HG03280 (cell line): ENCODE data around the gene BORCS5.
"Not testable (repeated sequence)": the region's sequence is repeated elsewhere in the genome, so short reads cannot be mapped to it uniquely, and the experiment has no call there.

Experiments
- ATAC-seq: cut with Tn5 transposase; IDR thresholded peaks from one replicate; pipeline ENCODE4 v1.9.1; 2021; ENCODE audit warnings: mild to moderate bottlenecking, moderate library complexity; ENCODE audit not compliant: unreplicated experiment

The BORCS5 gene

DNA sequence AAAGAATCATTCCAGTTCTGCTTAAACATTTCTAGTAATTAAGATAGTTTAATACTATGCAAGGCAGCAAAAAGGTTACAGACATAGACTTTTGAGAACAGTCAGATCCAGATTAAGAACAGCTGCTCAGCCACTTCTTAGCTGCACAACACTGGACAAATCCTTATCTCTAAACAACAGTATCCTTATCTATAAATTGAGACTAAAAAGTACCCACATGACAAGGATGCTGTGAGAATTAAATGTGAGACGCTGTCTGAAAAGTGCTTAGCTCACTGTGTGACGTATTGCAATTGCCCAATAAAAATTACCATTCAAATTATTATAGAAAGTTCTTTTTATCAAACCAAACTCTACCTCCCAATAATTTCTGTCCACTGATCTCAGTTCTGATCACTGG, 35.5 kb downstream of the BORCS5 start:
- ATAC-seq = no peak

- ATAC-seq = no peak
Measured at GRCh38 chr12:12393171-12393570, 36.3 kb downstream of the BORCS5 start.

DNA sequence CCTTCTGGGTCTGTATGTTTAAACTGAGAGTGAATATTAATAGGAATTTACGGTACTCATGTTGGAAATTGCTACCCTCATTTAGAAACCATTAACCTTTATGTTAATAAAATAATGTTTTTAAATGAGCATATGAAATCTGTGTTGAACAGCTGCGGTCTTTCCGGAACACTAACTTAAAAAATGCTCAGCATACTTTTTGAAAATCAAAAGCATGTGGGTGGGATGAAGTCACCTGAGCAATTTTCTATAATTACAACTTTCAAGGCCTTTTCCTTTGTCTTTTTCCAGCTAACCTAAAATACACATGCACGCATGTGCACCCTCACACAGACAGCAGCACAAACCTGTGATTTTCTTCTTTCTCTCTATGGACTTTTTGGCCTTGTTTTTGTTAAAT, 39.8 kb downstream of the BORCS5 start:
- no peak for ATAC-seq

- no peak for ATAC-seq
Measured at GRCh38 chr12:12397184-12397583, 40.3 kb downstream of the BORCS5 start.

DNA sequence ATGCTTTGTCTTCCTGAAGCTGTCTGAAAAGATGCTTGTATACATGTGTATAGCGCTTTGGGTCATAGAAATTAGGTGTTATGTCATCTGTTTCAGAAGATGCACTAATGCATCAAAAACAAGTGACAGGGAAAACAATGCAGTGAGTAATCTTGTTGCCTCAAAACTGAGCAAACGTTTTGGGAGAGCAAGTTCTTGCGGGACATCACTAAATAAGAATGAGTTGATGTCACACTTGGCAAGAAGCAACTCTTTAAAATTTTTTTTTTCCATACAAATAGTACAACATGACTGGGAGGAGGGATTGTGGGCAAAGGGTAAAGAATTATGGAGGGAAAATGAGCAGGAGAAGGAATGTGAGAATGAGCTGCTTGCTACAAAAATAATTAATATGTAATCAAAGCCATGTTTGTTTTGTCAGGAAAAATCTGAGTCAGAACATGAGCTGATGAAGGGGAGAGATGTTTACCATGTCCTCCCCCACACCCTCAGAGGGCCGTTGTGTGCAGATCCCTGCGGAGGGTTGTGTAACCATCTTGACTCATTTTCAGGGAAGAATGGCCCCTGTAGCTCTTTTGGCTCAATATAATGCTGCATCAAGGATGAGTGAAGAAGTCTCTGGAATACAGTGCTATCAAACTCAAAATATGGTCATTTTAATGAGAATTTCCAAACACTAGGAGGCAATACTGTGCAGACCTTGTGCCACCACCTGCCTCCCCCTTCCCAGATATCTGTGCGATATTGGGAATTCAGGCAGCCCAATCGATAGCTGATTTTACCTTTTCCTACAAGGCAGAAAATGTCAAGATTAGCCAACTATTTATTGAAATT, 41.4 kb downstream of the BORCS5 start:
- no peak for ATAC-seq

DNA sequence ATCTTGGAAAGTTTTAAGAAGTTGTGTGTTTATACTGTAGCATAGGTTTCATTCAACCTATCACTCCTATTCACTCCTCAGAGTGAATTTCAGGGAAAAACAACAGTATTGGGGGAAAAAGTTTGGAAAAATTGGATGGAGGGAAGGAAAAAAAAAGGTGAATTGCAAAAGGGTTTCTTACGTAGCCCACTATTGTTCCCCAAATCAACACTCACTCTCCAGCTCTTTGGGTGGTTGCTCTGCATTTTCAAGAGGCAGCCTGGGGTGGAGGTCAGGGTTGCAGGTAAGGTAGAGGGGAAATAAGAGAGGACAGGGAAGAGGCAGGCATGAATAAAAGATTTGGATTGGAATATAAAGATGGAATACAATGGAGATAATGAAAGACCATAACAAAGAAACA, 42.3 kb downstream of the BORCS5 start:
- ATAC-seq = no peak

- no peak for ATAC-seq
Measured at GRCh38 chr12:12399776-12400305, 43.0 kb downstream of the BORCS5 start.

DNA sequence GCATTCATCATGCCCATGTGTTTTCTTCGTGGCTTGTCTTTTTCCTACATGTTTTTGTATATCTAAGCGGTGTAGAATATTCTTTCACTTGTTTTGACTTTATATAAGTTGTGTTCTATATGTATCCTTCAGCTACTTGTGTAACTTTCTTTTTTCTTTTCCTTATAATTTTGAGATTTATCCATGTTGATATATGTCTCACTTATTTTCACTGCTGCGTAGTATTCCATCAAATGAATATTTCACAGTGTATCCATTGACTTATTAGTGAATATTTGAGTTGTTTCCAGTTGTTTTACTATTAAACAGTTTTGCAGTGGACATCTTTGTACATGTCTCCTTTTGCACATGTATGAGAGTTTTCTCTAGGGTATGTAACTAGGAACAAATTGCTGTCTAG, 43.9 kb downstream of the BORCS5 start:
- no peak for ATAC-seq

DNA sequence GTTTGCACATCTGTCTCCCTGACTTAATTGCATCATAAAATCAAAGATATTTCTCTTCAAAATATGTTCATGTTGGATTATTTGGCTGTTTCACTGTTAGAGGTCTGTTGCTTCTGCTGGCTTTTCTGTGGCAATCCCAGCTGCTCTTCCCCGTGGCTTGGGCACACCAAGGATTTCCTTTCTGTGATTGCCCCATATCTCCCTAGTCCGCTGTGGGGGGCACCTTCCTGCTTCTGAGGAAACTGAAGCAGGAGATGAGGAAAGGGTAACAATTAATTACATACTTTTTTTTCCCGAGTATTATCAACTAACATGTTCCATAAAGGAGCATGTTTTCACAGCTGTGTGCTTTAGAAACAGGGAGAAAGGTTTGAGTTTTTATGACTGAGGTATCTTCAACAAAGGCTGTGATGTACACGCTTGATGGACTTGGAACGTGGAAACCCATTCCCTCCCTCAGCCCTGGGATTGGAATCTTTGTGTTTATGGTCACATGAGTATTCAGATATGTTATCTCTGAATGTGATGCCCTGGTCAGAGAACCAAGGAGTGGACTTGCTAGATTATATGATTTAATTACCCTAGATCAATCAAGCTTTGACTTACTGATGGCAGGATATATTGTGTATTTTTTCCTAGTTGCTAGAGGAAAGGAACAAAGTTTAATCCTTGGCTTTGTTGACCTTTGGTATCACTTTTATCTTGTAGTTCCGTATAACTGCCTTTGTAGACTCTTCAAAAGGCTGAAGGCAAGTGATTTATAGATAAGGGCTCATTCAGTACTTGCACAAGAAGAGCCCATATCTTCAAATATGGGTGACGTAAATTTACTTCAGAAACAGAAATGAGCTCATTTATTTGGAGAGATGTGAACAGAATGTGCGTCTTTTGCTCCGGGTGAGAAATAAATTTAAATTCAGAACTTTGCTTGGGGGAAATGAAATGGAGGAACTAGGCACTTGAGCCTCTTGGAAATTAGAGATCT, 46.7 kb downstream of the BORCS5 start:
- no peak for ATAC-seq

- no peak for ATAC-seq
Measured at GRCh38 chr12:12404297-12404696, 47.4 kb downstream of the BORCS5 start.

DNA sequence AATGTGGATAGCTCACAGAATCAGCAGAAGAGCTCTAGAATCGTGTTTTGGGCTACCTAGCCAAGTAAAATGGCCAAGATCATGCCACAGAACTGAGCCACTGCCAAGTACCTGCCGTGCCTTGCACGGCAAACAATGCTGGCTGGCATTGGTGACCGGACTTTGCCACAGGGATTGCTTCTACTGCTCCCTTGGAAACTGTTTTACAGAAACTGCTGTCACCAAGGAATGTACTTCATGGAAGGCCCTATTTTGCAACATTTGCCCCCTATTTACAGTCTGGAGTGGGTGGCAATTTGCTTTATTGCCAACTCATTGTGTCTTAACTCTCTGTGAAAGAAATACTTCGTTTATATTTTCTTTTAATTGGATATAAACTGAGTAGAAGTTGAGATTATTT, 49.0 kb downstream of the BORCS5 start:
- ATAC-seq = no peak

- ATAC-seq = no peak
Measured at GRCh38 chr12:12406762-12407161, 49.9 kb downstream of the BORCS5 start.

- no peak for ATAC-seq
Measured at GRCh38 chr12:12408265-12408690, 51.4 kb downstream of the BORCS5 start.

DNA sequence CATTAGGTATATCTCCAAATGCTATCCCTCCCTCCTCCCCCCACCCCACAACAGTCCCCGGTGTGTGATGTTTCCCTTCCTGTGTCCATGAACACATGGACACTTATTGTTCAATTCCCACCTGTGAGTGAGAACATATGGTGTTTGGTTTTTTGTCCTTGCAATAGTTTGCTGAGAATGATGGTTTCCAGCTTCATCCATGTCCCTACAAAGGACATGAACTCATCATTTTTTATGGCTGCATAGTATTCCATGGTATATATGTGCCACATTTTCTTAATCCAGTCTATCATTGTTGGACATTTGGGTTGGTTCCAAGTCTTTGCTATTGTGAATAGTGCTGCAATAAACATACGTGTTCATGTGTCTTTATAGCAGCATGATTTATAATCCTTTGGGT, 52.5 kb downstream of the BORCS5 start:
- ATAC-seq = not testable (repeated sequence)

GRCh38 chr12:12415886-12416285, 59.0 kb downstream of the BORCS5 start:
- no peak for ATAC-seq

GRCh38 chr12:12419165-12419564, 62.3 kb downstream of the BORCS5 start:
- ATAC-seq = not testable (repeated sequence)

GRCh38 chr12:12423367-12423766, 66.5 kb downstream of the BORCS5 start:
- no peak for ATAC-seq

- ATAC-seq = no peak
Measured at GRCh38 chr12:12425001-12425400, 68.1 kb downstream of the BORCS5 start.

- no peak for ATAC-seq
Measured at GRCh38 chr12:12425616-12426015, 68.7 kb downstream of the BORCS5 start.

DNA sequence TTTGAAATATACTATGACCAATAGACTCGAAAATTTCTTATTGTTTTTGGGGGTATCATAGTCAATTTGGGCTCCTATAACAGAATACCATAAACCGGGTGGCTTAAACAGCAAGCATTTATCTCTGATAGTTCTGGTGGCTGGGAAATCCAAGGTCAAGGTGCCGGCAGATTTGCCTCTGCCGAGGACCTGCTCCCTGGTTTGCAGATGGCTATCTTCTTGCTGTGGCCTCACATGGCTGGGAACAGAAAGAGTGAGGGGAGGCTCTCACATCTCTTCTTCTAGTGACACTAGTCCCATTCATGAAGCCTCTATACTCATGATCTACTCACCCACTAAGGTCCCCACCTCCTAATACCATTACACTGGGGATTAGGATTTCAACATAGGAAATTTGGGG, 70.7 kb downstream of the BORCS5 start:
- ATAC-seq = no peak

GRCh38 chr12:12428047-12428446, 71.2 kb downstream of the BORCS5 start:
- no peak for ATAC-seq
